ENCODE measurements around the gene SLC28A1. TPM values are rescaled to one million over a fixed set of nuclear protein-coding genes. Genes with fewer than 3 reads are reported as not detected.
"Not testable (repeated sequence)": the region's sequence is repeated elsewhere in the genome, so short reads cannot be mapped to it uniquely, and the experiment has no call there.

The SLC28A1 gene
- polyA plus RNA-seq, 1 of the 3 experiments (the other 2 are of a cell fraction), result not detected

DNA sequence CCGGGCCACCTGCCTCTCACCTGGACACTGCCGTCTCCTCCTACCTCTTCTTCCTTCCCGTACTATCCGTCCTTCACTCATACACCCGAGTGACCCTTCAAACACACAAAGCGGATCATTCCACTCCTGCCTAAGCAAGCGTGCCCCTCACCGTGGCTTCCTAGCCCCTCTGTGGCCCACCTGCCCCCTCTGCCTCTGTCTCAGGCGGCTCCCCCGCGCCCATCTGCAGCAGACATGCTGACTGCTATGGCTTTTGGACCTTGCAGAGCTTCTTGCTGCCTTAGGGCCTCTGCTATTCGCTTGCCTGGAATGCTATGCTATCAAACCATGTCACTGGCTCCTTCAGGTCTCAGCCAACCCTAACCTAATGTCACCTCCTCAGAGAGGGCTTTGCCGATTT, 38.1 kb downstream of the SLC28A1 start (continued):
- TF ChIP-seq GABPA (IDR thresholded peaks at IDR 0.05; ENCODE audit: low read depth) (no peak), RCOR1 (IDR thresholded peaks at IDR 0.05; ENCODE audit: low read length) (no peak), RAD21 (IDR thresholded peaks at IDR 0.05; ENCODE audit: low read length) (no peak), TCF12 (IDR thresholded peaks at IDR 0.05) (no peak)
- TF ChIP-seq, protein P1, sequence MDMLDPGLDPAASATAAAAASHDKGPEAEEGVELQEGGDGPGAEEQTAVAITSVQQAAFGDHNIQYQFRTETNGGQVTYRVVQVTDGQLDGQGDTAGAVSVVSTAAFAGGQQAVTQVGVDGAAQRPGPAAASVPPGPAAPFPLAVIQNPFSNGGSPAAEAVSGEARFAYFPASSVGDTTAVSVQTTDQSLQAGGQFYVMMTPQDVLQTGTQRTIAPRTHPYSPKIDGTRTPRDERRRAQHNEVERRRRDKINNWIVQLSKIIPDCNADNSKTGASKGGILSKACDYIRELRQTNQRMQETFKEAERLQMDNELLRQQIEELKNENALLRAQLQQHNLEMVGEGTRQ (IDR thresholded peaks at IDR 0.05; ENCODE audit: borderline replicate concordance, low read depth, low read length), result no peak

DNA sequence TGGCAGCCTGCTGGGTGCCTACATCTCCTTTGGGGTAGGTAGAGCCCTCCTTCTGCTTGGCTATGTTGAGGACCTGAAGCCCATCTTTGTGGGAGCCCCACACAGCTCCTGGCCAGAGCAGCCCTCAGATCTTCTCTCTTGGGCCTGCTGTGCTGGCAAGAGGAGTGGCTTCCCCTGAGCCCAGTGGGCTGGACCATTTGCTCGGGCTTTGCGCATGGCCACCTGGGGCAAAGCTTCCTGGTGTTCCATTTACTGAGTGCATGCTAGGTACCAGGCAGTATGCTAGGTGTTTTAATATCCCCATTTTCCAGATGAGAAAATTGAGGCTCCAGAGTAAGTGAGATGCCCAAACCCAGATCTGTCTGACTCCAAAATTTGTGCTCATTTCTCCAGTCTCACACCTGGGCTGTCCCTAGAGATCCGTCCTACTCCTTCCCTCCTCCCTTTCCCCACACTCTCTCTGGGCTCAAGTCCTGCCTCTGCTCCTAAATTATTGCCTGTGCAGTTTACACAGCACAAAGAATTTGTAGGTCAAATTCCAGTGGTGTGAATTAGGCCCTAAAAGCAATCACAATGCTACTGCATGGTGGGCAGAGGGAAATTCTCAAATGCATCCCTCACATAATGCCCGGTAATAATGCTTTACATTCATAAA, 39.7 kb downstream of the SLC28A1 start:
- Histone ChIP-seq H3K27me3 (ENCODE audit: insufficient read depth) (no peaks in the 10 kb centered on the region), H2AFZ (ENCODE audit: low read depth) (no peak overlapping the region), H3K36me3 (replicated peaks in 1 of 2; ENCODE audit: control insufficient read depth in 1 of 2, insufficient read depth in 2 of 2, low read length in 1 of 2) (no peaks in the 10 kb centered on the region), H4K20me1 (ENCODE audit: insufficient read depth) (no peaks in the 10 kb centered on the region), H3K9ac (no peak overlapping the region), H3K4me1 (ENCODE audit: control insufficient read depth in 1 of 2, insufficient read depth in 2 of 2, low read depth in 1 of 2, low read length in 1 of 2) (peaks cover 5 to 6% of the 10 kb centered on the region in 2 experiments; a peak in 2 of 4 replicates), H3K9me3 (no peaks in the 10 kb centered on the region), H3K4me2 (no peak overlapping the region), H3K4me3 (ENCODE audit: low read depth in 2 of 2, low read length in 1 of 2) (no peak overlapping the region), H3K79me2 (ENCODE audit: insufficient read depth) (no peaks in the 10 kb centered on the region), H3K9me2 (no peaks in the 10 kb centered on the region), H3K27ac (ENCODE audit: low read depth in 2 of 2, low read length in 1 of 2) (no peak overlapping the region), H3F3A (replicated peaks; ENCODE audit: insufficient read depth) (no peaks in the 10 kb centered on the region)
- POLR2A ChIA-PET, result interaction anchor here (0.6 kb wide), 1 partner anchor 209 kb away, joined by 3 read pairs; no protein-coding TSS in a partner anchor
- 100% methylated on average over 3 of the region's 4 CpGs for WGBS (ENCODE audit: low lambda C conversion rate)
- CTCF ChIA-PET, result no interaction called here
- TF ChIP-seq EZH2phosphoT487 (IDR thresholded peaks at IDR 0.05; ENCODE audit: borderline replicate concordance, low read depth), result no peak
- TF ChIP-seq, protein P2, sequence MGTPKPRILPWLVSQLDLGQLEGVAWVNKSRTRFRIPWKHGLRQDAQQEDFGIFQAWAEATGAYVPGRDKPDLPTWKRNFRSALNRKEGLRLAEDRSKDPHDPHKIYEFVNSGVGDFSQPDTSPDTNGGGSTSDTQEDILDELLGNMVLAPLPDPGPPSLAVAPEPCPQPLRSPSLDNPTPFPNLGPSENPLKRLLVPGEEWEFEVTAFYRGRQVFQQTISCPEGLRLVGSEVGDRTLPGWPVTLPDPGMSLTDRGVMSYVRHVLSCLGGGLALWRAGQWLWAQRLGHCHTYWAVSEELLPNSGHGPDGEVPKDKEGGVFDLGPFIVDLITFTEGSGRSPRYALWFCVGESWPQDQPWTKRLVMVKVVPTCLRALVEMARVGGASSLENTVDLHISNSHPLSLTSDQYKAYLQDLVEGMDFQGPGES (IDR thresholded peaks at IDR 0.05; ENCODE audit: low read depth, low read length), result no peak
- no peak for TF ChIP-seq EP300 (IDR thresholded peaks at IDR 0.05; ENCODE audit: borderline replicate concordance in 1 of 2, low read depth in 1 of 2, low read length in 1 of 2)
- TF ChIP-seq RCOR1 (IDR thresholded peaks at IDR 0.05; ENCODE audit: low read length), result no peak
- TF ChIP-seq FOXJ3 (CRISPR knock-in tag; IDR thresholded peaks at IDR 0.05), result no peak
- TF ChIP-seq JUND (IDR thresholded peaks at IDR 0.05), result no peak
- TF ChIP-seq, protein P3, sequence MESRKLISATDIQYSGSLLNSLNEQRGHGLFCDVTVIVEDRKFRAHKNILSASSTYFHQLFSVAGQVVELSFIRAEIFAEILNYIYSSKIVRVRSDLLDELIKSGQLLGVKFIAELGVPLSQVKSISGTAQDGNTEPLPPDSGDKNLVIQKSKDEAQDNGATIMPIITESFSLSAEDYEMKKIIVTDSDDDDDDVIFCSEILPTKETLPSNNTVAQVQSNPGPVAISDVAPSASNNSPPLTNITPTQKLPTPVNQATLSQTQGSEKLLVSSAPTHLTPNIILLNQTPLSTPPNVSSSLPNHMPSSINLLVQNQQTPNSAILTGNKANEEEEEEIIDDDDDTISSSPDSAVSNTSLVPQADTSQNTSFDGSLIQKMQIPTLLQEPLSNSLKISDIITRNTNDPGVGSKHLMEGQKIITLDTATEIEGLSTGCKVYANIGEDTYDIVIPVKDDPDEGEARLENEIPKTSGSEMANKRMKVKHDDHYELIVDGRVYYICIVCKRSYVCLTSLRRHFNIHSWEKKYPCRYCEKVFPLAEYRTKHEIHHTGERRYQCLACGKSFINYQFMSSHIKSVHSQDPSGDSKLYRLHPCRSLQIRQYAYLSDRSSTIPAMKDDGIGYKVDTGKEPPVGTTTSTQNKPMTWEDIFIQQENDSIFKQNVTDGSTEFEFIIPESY (IDR thresholded peaks at IDR 0.05; ENCODE audit: borderline replicate concordance, low read depth), result no peak
- TF ChIP-seq TAF1 (IDR thresholded peaks at IDR 0.05; ENCODE audit: borderline replicate concordance, low read depth, low read length), result no peak
- TF ChIP-seq NRF1 (IDR thresholded peaks at IDR 0.05; ENCODE audit: low read depth, low read length), result no peak
- no peak for TF ChIP-seq CHD2 (IDR thresholded peaks at IDR 0.05; ENCODE audit: low read length, partially characterized antibody)
- DNase-seq, result no peak

DNA sequence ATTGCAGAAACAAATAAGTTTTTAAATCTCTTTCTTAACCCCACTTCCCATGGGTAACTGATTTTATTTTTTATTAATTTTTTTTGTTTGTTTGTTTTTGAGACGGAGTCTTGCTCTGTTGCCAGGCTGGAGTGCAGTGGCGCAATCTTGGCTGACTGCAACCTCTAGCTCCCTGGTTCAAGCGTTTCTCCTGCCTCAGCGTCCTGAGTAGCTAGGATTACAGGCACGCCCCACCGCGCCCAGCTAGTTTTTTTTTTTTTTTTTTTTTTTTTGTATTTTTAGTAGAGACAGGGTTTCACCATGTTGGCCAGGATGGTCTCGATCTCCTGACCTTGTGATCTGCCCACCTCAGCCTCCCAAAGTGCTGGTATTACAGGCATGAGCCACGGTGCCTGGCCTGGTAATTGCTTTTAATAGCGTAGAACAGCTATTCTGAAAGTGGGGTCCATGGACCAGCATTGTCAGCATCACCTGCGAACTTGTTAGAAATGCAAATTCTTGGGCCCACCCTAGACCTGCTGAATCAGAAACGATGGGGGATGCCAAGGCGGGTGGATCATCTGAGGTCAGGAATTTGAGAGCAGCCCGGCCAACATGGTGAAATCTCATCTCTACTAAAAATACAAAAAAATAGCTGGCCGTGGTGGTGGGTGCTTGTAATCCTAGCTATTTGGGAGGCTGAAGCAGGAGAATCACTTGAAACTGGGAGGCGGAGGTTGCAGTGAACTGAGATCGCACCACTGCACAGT, 40.5 kb downstream of the SLC28A1 start:
- POLR2A ChIA-PET, result interaction anchor here (0.6 kb wide), 1 partner anchor 209 kb away, joined by 3 read pairs; no protein-coding TSS in a partner anchor
- H3K4me3 ChIP-seq (ENCODE audit: low read depth in 2 of 2, low read length in 1 of 2); H3K36me3 ChIP-seq (replicated peaks in 1 of 2; ENCODE audit: control insufficient read depth in 1 of 2, insufficient read depth in 2 of 2, low read length in 1 of 2); H4K20me1 ChIP-seq (ENCODE audit: insufficient read depth); H3K27me3 ChIP-seq (ENCODE audit: insufficient read depth); H3K9me2 ChIP-seq; H3K4me2 ChIP-seq; H3K27ac ChIP-seq (ENCODE audit: low read depth in 2 of 2, low read length in 1 of 2); H3K9me3 ChIP-seq; H2AFZ ChIP-seq (ENCODE audit: low read depth); H3F3A ChIP-seq (replicated peaks; ENCODE audit: insufficient read depth); H3K79me2 ChIP-seq (ENCODE audit: insufficient read depth); H3K9ac ChIP-seq; DNase-seq: not testable (repeated sequence)
- WGBS (ENCODE audit: low lambda C conversion rate), result 87% methylated on average over 17 of the region's 17 CpGs
- CTCF ChIA-PET, result interaction anchor here (0.6 to 1.8 kb wide), 5 partner anchors 10 to 326 kb away, joined by 3 to 4 read pairs (median 3); partner anchors contain the start of gene ZSCAN2
- peaks cover 9 to 10% of the 10 kb centered on the region in 2 experiments; a peak in 3 of 4 replicates for H3K4me1 ChIP-seq (ENCODE audit: control insufficient read depth in 1 of 2, insufficient read depth in 2 of 2, low read depth in 1 of 2, low read length in 1 of 2)

Data from SK-N-SH (cell line).